Astrocyte of the cerebellum (primary cell): ENCODE results near the gene OSBPL10.
"Not testable (repeated sequence)": the region's sequence is repeated elsewhere in the genome, so short reads cannot be mapped to it uniquely, and the experiment has no call there.

Experiments
- DNase-seq: peaks from one replicate; pipeline ENCODE4 v3.0.0-alpha.2; 2011; ENCODE audit warnings: low read depth
- H3K4me3 ChIP-seq: 2 replicates; pipeline ENCODE4 v1.5.1; 2011; ENCODE audit warnings: mild to moderate bottlenecking, low read depth, low read length, moderate library complexity
- CTCF ChIP-seq: IDR thresholded peaks from 2 replicates; pipeline ENCODE4 v1.5.1; 2012; ENCODE audit warnings: low read length, low read depth, moderate library complexity, mild to moderate bottlenecking; ENCODE audit errors: missing control alignments
- in situ Hi-C: cut with HindIII; loops from 2 replicates; pipeline ENCODE4 v1.10.0; 2017; ENCODE audit warnings: low sequenced_read_pairs

OSBPL10 gene

DNA sequence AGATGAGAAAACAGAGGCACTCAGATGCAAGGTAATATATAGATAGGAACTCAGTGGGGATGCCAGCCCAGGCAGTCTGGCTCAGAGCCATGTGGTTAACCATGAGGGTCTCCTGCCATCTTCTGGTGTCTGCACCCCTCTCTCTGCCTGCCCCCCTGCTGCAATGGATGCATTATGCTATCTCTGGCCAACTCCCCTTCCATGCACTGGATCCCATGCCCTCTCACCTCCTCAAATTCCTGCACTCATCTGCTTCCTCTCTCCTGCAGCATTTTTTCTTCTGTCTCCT, 285.1 kb downstream of the OSBPL10 start:
- H3K4me3 ChIP-seq = no peak overlapping the region
- in situ Hi-C loops = no loop called here
- no peak for TF ChIP-seq CTCF
- no peak for DNase-seq

- in situ Hi-C loops = no loop called here
- DNase-seq = no peak
- TF ChIP-seq CTCF = peak; percentile 30
- no peak overlapping the region for H3K4me3 ChIP-seq
These were observed 285.6 kb downstream of the OSBPL10 start for GRCh38 chr3:31695280-31696008.

- no peak overlapping the region for H3K4me3 ChIP-seq
- DNase-seq = no peak
- no peak for TF ChIP-seq CTCF
- in situ Hi-C loops = no loop called here
These were observed 287.7 kb downstream of the OSBPL10 start for GRCh38 chr3:31693346-31693745.

GRCh38 chr3:31692751-31693150, 288.3 kb downstream of the OSBPL10 start:
- TF ChIP-seq CTCF = no peak
- H3K4me3 ChIP-seq = no peak overlapping the region
- DNase-seq = no peak
- in situ Hi-C loops = no loop called here

DNA sequence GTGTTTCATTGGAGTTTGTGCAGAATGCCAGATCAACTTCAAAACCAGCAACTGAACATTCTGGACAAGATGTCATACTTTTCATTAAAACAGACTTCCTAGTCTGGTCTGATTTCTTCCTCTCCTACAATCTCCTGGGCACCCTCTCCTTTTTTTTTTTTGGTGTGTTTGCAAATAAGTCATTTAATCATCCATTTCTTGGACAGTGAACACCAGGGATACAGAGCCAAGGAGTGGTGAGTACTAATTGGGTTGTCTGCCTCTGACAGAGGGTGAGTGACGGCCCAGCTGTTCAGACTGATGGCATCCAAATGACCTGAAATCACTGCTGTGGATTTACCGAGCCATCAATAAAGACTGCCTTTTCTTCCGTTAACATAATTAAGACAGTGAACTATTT, 290.3 kb downstream of the OSBPL10 start:
- no peak overlapping the region for H3K4me3 ChIP-seq
- no peak for DNase-seq
- no peak for TF ChIP-seq CTCF
- in situ Hi-C loops = no loop called here

- in situ Hi-C loops, DNase-seq, H3K4me3 ChIP-seq: not testable (repeated sequence)
These were observed 291.5 kb downstream of the OSBPL10 start for GRCh38 chr3:31689523-31689922.

GRCh38 chr3:31688984-31689383, 292.1 kb downstream of the OSBPL10 start:
- H3K4me3 ChIP-seq = no peak overlapping the region
- no peak for TF ChIP-seq CTCF
- no peak for DNase-seq
- in situ Hi-C loops = no loop called here
